Lung (tissue), 12 donors: ENCODE measurements around the gene SPP2. TPM values are rescaled to one million over a fixed set of nuclear protein-coding genes. Genes with fewer than 3 reads are reported as not detected.

Source experiments
- ATAC-seq: fragments of 200-7000 bp; cut with Tn5 transposase; one replicate; pipeline ENCODE4 v1.9.1; 2020; ENCODE audit warnings: moderate number of reproducible peaks; ENCODE audit not compliant: insufficient read depth, low FRiP score
- DNase-seq, 3 donors: peaks; one replicate each; pipeline ENCODE4 v3.0.0-alpha.2; 2013 to 2017
- H3K27ac ChIP-seq, 2 donors: one replicate each; pipeline ENCODE4 v1.5.1; 2013; ENCODE audit warnings: mild to moderate bottlenecking in 2 of 2, moderate library complexity in 2 of 2, control low read depth in 1 of 2, inconsistent platforms in 1 of 2, low read depth in 1 of 2, low read length in 1 of 2
- H3K27me3 ChIP-seq, 3 donors: one replicate each; pipeline ENCODE4 v1.5.1; 2013; ENCODE audit warnings: low read length in 2 of 3; ENCODE audit not compliant: control insufficient read depth in 3 of 3, insufficient read depth in 3 of 3
- H3K36me3 ChIP-seq, 4 donors: one replicate each; pipeline ENCODE4 v1.5.1; 2013; ENCODE audit warnings: low read length in 4 of 4, mild to moderate bottlenecking in 1 of 4, moderate library complexity in 1 of 4; ENCODE audit not compliant: control insufficient read depth in 4 of 4, insufficient read depth in 4 of 4
- H3K4me1 ChIP-seq, 5 donors: one replicate each; pipeline ENCODE4 v1.5.1; 2013; ENCODE audit warnings: low read length in 5 of 5, mild to moderate bottlenecking in 2 of 5, moderate library complexity in 1 of 5; ENCODE audit not compliant: control insufficient read depth in 5 of 5, insufficient read depth in 5 of 5
- H3K4me3 ChIP-seq: one replicate; pipeline ENCODE4 v1.5.1; 2013; ENCODE audit warnings: mild to moderate bottlenecking, control low read depth, moderate library complexity
- H3K9ac ChIP-seq, 2 donors: one replicate each; pipeline ENCODE4 v1.5.1; 2013; ENCODE audit warnings: low read length in 2 of 2, control low read depth in 1 of 2; ENCODE audit not compliant: insufficient read depth in 1 of 2
- H3K9me3 ChIP-seq, 4 donors: one replicate each; pipeline ENCODE4 v1.5.1; 2013; ENCODE audit warnings: low read length in 3 of 4, mild to moderate bottlenecking in 1 of 4, moderate library complexity in 1 of 4; ENCODE audit not compliant: control insufficient read depth in 4 of 4, insufficient read depth in 3 of 4
- CTCF ChIP-seq: IDR thresholded peaks from 2 replicates; pipeline ENCODE4 v1.5.1; 2012; ENCODE audit warnings: mild to moderate bottlenecking; ENCODE audit errors: control extremely low read depth, extremely low read depth
- WGBS, 2 donors: extraction: QIAGEN DNeasy Blood & Tissue Kit; methylation state at CpG; one replicate each; pipeline ENCODE4 v1.1.7; 2013; 5-methylcytosine and 5-hydroxymethylcytosine counted together
- polyA plus RNA-seq, 2 donors: library from polyadenylated mRNA; stranded (reverse); fragments of 200-250 nt; gene quantifications; one replicate each; pipeline ENCODE4 v1.2.1, GENCODE V29; 2013
- total RNA-seq, 2 donors: library from RNA; depleted of rRNA in 1 of 2; stranded (reverse); fragments of >200 nt in 1 of 2; gene quantifications; one replicate each; pipeline ENCODE4 v1.2.1, GENCODE V29; 2014 to 2021
- donor health status: control.
- donor health status: control.
- donor health status: Bipolar disorder and iron deficiency.
- donor health status: healthy.
- donor health status: DM: yes; HTN: yes; CAD: no.

Gene SPP2
- total and polyA plus RNA-seq, 4 donors: not detected

GRCh38 chr2:234026693-234027254, 23.7 kb upstream of the SPP2 start:
- no peak overlapping the region for H3K4me3 ChIP-seq
- H3K27ac ChIP-seq: no peak overlapping the region
- H3K9me3 ChIP-seq: peaks cover 0 to 5% (median 1%) of the 10 kb centered on the region in 4 donors
- no peak for TF ChIP-seq CTCF
- no peak for ATAC-seq
- peaks cover 0 to 3% (median 2%) of the 10 kb centered on the region in 5 donors for H3K4me1 ChIP-seq
- no peaks in the 10 kb centered on the region for H3K36me3 ChIP-seq
- H3K9ac ChIP-seq: no peak overlapping the region
- WGBS, 2 donors: 75 to 80% methylated on average over 10 of the region's 10 CpGs
- no peaks in the 10 kb centered on the region for H3K27me3 ChIP-seq
- no peak for DNase-seq

- H3K27ac ChIP-seq: no peak overlapping the region
- no peak overlapping the region for H3K9ac ChIP-seq
- ATAC-seq (no peak), DNase-seq (no peak)
- no peak for TF ChIP-seq CTCF
- no peak overlapping the region for H3K4me3 ChIP-seq
- H3K4me1 ChIP-seq: peaks cover 0 to 3% (median 2%) of the 10 kb centered on the region in 5 donors
- H3K9me3 ChIP-seq: peaks cover 0 to 5% (median 1%) of the 10 kb centered on the region in 4 donors
- no peaks in the 10 kb centered on the region for H3K27me3 ChIP-seq
- WGBS, 2 donors: 75 to 78% methylated on average over 1 of the region's 1 CpG
- no peaks in the 10 kb centered on the region for H3K36me3 ChIP-seq
These were observed 22.9 kb upstream of the SPP2 start for GRCh38 chr2:234027641-234028040.

- Histone ChIP-seq H3K27me3 (no peaks in the 10 kb centered on the region), H3K4me3 (no peak overlapping the region), H3K9ac (no peak overlapping the region), H3K27ac (no peak overlapping the region), H3K4me1 (peaks cover 0 to 3% (median 2%) of the 10 kb centered on the region in 5 donors), H3K9me3 (peaks cover 0 to 4% (median 2%) of the 10 kb centered on the region in 4 donors), H3K36me3 (no peaks in the 10 kb centered on the region)
- DNase-seq (peak in 1 of 3 donors; percentile 6), ATAC-seq (no peak)
- WGBS, 2 donors: 66 to 84% methylated on average over 4 of the region's 4 CpGs
- TF ChIP-seq CTCF: no peak
These were observed 21.3 kb upstream of the SPP2 start for GRCh38 chr2:234029150-234029733.
